HL-60 (cell line): Measurements from ENCODE around the gene HACD4.
A peak's percentile ranks its signal among the peaks of the same experiment; 100 is the strongest.

Experiments
- DNase-seq, 2 experiments: peaks; one replicate each; pipeline ENCODE4 v3.0.0-alpha.2; 2010 to 2020; ENCODE audit warnings: low read depth in 1 of 2, low spot score in 1 of 2
- H3K27ac ChIP-seq: fragments of 250-450 bp; sonication (Bioruptor Pico); replicated peaks from 2 replicates; pipeline ENCODE4 v1.5.1; 2020; ENCODE audit warnings: mild to moderate bottlenecking, moderate library complexity
- H3K27me3 ChIP-seq: fragments of 250-450 bp; sonication (Bioruptor Pico); 2 replicates; pipeline ENCODE4 v1.5.1; 2021; ENCODE audit warnings: mild to moderate bottlenecking, moderate library complexity; ENCODE audit not compliant: insufficient read depth, poor library complexity, severe bottlenecking
- H3K4me3 ChIP-seq: replicated peaks from 2 replicates; pipeline ENCODE4 v1.5.1; 2011; ENCODE audit warnings: mild to moderate bottlenecking, control low read depth, low read length; ENCODE audit not compliant: insufficient read depth
- CTCF ChIP-seq: IDR thresholded peaks from one replicate; pipeline ENCODE4 v1.5.1; 2011; ENCODE audit warnings: low read length, control low read depth, inconsistent platforms; ENCODE audit not compliant: insufficient read depth
- GABPA ChIP-seq: IDR thresholded peaks from 2 replicates; pipeline ENCODE4 v1.6.1; 2012; ENCODE audit warnings: low read depth
- POLR2AphosphoS5 ChIP-seq: IDR thresholded peaks from 2 replicates; pipeline ENCODE4 v1.6.1; 2012; ENCODE audit warnings: low read depth
- REST ChIP-seq: IDR thresholded peaks from 2 replicates; pipeline ENCODE4 v1.6.1; 2012; ENCODE audit warnings: low read depth; ENCODE audit not compliant: insufficient replicate concordance
- SPI1 ChIP-seq: IDR thresholded peaks from 2 replicates; pipeline ENCODE4 v1.6.1; 2012; ENCODE audit warnings: low read depth, mild to moderate bottlenecking, borderline replicate concordance
- long read RNA-seq: library from polyadenylated mRNA; unstranded; transcript quantifications from one replicate; pipeline ENCODE4 v2.0.0, GENCODE V29; 2020

Gene HACD4
- long read RNA-seq, full-length matches to known transcripts: 3 of 8 reads
- long read RNA-seq, partial matches to known transcripts: 0 of 8 reads
- long read RNA-seq, other reads (novel, unspliced or antisense): 5 of 8 reads

GRCh38 chr9:21031091-21031807 is at the start of gene HACD4:
TSS of gene HACD4 (minus strand) at chr9:21031640. CDS start at chr9:21031590, 50 bp downstream.
- H3K4me3 ChIP-seq: peak within 1 kb of the TSS; percentile 36
- DNase-seq: peak in 1 of 2 experiments; percentile 45
- no peak for TF ChIP-seq REST
- no peak for TF ChIP-seq CTCF
- TF ChIP-seq GABPA: no peak
- no peak for TF ChIP-seq POLR2AphosphoS5
- TF ChIP-seq SPI1: no peak
- no peaks in the 10 kb centered on the region for H3K27me3 ChIP-seq
- H3K27ac ChIP-seq: peak within 1 kb of the TSS; percentile 71

- TF ChIP-seq REST: no peak
- TF ChIP-seq SPI1: no peak
- TF ChIP-seq CTCF: no peak
- no peak for TF ChIP-seq GABPA
- TF ChIP-seq POLR2AphosphoS5: no peak
- H3K27ac ChIP-seq: peak overlapping the region; percentile 78; the same call in 1 of the 2 replicates
- no peak overlapping the region for H3K4me3 ChIP-seq
- H3K27me3 ChIP-seq: no peaks in the 10 kb centered on the region
- DNase-seq: no peak
These were observed 49.4 kb upstream of the HACD4 start for GRCh38 chr9:21080793-21081192.

GRCh38 chr9:21078702-21079101 is 47.3 kb upstream of the HACD4 start:
- peak in 1 of 2 experiments; percentile 27 for DNase-seq
- no peak for TF ChIP-seq CTCF
- no peak for TF ChIP-seq POLR2AphosphoS5
- no peak for TF ChIP-seq REST
- peak; percentile 15; the same call in 1 of the 2 replicates for TF ChIP-seq SPI1
- 0 out of 2 replicates have a peak overlapping the region, but pooled peaks have one; percentile 26 for H3K27ac ChIP-seq
- H3K27me3 ChIP-seq: no peaks in the 10 kb centered on the region
- no peak overlapping the region for H3K4me3 ChIP-seq
